HG03097 (cell line): ENCODE data around the gene TRIP4.
"Not testable (repeated sequence)": the region's sequence is repeated elsewhere in the genome, so short reads cannot be mapped to it uniquely, and the experiment has no call there.

Experiments used
- ATAC-seq: cut with Tn5 transposase; IDR thresholded peaks from one replicate; pipeline ENCODE4 v1.9.1; 2021; ENCODE audit not compliant: unreplicated experiment, low FRiP score

TRIP4 gene

DNA sequence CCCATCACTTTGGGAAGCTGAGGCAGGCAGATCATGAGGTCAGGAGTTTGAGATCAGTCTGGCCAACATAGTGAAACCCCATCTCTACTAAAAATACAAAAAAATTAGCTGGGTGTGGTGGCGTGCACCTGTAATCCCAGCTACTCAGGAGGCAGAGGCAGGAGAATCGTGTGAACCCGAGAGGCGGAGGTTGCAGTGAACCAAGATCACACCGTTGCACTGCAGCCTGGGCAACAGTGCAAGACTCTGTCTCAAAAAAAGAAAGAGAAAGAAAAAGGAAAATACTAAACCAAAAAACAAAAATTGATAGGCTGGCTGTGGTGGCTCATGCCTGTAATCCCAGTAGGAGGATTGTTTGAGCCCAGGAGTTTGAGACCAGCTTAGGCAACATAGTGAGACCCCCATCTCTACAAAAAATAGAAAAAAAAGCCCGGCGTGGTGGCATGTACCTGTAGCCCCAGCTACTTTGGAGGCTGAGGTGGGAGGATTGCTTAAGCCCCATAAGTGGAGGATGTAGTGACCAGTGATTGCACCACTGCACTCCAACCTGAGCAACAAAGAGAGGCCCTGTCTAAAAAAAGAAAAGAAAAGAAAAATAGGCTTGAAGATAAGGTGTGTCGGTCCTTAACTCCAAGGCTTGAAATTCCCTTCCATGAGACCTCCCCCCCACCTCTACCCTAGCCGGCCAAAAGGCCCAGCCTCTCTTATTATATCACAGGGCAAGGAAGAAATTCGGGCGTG lies 7.3 kb upstream of the TRIP4 start:
- ATAC-seq: peak; percentile 5

DNA sequence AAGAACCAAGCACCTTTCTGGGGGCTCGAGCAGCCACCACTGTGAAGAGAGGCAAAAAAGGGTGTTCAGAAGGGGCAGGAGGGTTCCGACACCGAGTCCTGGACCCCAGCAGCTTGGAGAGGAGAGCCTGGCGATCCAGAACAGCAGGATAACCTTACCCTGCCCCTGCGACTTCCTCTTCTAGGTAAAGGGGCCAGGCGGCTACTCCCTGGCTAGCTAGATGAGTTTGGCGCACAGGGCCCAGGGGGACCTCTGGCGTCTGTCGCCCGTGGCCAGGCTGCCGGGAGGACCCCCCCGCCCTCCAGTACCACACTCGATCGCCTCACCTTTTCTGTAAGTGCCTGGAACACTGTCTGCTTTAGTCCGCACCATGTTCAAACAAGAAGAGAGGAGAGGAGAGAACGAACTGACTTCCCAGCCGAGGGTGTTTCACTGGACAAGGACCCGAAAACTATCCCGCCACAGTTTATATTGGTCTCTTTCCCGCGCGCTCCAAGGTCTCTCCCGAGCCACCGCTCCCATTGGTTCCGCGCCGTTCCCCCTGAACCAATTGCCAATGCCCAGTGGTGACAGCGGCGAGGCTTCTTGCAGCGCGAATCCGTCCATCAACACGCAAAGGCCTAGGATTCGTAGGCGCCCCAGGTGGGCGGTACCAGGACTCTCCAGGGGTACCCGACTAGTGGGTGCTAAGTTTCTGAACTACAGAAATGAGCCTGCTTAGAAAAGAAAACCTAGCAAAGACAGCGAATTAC lies 6.5 kb upstream of the TRIP4 start, which contains the start of gene PCLAF:
Gene PCLAF (minus strand): TSS at position 442 of the 752 bp plus-strand sequence. CDS start 70 bp downstream, at position 372.
- ATAC-seq: peak; percentile 88

DNA sequence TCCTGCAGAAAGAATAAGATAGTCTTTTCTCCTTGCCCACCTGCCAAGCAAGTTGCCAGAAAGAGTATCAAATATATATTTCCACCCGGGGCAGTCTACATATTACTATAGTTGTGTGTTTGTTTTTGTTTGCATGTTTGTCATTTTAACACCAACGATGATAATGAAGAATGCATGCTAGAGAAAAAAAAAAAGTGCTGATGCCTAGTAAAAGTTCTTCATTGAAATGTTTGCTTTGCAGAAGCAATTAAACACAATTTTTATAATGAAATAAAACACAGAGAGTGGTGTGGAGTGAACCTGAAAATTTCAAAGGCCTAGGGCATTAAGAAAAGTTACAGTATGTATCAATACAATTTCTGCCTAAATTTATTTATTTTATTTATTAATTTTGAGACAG lies 3.9 kb upstream of the TRIP4 start:
- no peak for ATAC-seq

DNA sequence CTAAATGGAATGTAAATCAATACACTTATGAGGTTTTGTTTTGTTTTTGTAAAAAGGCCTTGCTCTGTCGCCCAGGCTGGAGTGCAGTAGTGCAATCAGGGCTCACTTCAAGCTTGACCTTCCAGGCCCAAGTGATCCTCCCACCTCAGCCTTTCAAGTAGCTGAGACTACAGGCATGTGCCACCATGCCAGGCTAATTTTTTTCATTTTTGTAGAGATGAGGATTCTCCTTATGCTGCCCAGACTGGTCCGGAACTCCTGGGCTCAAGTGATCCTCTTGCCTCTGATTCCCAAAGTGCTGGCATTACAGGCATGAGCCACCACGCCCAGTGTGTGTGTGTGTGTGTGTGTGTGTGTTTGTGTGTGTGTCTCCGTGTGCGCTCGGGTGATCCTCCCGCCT lies 1.3 kb upstream of the TRIP4 start:
- ATAC-seq: no peak

DNA sequence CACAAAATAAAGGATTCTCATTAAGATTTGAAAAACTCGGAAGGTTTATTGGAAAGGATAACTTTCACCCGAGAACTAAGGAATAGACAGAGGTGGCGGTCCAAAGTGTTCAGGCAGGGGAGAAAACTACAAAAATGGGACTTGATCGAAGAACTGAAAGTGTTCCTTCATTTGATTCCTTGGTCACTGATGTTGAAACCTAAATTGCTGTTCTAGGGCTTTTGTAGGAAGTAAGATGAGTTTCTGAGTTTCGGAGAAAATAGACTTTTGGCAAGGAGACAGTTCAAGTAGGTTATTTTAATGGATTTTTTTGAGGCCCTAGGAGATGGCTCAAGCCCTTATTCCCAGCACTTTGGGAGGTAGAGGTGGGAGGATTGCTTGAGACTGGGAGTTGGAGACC lies 1.4 kb downstream of the TRIP4 start:
- ATAC-seq: no peak

DNA sequence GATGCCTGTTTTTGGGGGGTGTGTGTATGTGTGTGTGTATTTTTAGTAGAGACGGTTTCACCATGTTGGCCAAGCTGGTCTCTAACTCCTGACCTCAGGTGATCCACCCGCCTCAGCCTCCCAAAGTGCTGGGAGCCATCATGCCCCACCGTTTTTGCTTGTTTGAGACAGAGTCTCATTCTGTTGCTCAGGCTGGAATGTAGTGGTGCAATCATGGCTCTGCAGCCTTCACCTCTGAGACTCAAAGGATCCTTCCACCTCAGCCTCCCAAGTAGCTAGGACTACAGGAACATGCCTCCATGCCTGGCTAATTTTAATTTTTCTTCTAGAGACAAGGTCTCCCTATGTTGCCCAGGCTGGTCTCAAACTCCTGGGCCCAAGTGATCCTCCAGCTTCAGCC lies 4.8 kb downstream of the TRIP4 start:
- not testable (repeated sequence) for ATAC-seq

DNA sequence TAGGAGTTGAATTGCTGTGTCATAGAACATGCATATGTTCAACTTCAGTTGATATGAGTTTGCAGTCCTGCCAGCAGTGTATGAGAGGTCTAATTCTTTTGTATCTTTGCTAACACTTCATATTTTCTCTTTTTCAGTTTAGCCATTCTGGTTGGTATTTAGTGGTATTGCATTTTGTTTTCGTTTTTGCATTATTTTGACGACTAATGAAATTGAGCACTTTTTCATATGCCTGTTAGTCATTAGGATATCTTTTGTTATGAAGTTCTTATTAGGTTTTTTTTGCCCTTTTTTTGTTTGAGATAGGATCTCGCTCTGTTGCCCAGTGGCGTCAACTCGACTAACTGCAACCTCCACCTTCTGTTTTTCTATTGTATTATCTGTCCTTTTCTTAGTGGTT lies 9.2 kb downstream of the TRIP4 start:
- ATAC-seq: no peak

DNA sequence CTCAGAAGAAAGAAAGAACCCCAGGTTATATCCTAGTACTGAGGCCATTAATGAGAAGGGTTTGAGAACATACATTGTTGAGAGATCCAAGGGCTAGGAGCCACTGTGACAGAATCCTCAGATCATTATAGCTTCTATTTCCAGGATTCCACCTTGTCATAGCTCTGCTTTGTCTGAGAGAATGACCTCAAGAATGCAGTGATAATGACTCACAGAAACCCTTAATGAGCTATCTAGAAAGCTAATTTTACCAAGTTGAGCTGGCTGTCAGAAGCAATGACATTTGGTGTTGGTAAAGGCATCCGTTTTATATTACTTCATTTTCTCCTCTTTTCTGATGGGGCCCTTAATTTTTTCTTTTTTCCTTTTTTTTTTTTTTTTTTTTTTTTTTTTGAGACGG lies 10.9 kb downstream of the TRIP4 start:
- ATAC-seq: no peak

DNA sequence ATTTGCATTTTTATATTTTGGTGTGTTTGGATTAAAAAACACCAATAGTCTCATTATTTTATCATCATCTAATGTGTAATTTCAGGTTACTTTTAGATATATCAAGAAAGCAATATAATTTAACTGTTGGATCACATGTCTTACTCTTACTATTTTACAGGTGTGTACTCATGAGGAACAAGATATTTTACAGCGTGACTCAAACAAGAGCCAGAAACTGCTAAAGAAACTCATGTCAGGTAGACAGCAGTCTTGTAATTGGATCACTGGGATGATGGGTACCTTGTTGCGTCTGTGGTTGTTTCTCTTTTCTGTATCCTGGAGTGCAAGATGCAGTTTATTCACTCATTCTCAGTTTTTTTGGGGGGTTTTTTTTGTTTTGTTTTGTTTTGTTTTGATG lies 12.9 kb downstream of the TRIP4 start:
- no peak for ATAC-seq

DNA sequence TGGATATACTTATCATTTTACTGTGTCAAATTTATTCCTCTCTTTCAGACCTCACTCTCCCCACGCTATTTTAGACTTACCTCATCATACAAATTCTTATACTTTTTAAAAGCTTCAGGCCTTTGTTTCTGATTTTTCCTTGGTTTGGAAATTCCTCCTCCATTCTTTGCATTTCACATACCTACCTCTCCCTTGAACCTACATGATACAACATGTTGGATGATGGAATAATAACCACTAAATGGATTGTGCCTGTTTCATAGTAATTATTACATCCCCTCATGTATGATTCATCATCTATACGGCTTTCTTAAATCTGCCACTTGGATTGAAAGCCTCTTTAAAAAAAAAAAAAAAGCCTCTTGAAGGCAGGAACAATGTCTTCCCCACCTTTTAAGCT lies 24.6 kb downstream of the TRIP4 start:
- ATAC-seq: no peak

DNA sequence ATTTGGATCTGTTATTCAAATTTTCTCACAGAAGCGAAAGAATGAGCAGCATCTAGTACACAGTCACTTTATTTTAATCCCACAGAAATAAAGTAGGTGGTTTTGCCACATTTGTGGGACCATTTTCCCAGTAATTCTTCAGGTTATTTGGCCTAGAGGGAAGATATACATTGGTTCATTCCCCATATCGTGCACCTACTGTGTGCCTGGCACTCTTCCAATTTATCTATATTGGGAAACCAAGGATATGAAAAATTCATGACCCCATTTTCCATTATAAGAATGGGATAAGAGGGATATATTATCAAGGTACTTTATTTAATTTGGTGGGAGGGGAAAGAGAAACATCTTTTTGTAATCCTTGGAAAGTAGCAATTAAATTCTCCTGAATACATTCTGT lies 35.1 kb downstream of the TRIP4 start:
- no peak for ATAC-seq

DNA sequence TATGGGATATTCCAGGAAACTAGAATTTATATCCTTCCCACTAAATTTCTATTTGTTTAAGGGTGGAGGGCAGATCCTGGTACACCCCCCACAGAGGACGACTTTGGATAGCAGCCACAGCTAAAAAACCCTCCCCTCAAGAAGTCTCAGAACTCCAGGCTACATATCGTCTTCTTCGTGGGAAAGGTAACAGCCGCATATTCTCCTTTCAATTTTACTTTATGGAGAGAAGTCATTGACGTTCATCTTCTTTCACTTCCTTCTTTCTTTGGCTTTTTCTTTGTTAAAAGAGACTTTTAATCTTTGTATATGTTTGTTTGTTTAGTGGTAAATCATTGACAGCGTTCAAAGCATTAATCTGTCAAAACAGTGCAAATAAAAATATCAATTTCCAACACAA lies 36.3 kb downstream of the TRIP4 start:
- no peak for ATAC-seq

DNA sequence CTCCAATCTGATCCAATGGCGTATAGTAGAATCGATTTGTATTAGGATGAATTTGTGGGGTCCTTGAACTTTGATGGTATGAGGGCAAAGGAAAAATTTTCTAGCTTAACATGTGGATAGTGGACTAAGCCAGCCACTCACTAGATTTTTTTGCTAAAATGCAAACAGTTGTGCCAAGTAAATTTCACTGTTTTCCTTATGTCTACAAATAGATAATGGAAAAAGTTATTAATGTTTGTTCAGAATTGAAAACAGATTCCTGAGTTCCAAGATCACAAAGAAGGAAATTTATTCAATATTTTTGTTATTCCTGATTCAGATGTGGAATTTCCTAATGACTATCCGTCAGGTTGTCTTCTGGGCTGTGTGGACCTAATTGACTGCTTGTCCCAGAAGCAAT lies 37.6 kb downstream of the TRIP4 start:
- ATAC-seq: no peak

DNA sequence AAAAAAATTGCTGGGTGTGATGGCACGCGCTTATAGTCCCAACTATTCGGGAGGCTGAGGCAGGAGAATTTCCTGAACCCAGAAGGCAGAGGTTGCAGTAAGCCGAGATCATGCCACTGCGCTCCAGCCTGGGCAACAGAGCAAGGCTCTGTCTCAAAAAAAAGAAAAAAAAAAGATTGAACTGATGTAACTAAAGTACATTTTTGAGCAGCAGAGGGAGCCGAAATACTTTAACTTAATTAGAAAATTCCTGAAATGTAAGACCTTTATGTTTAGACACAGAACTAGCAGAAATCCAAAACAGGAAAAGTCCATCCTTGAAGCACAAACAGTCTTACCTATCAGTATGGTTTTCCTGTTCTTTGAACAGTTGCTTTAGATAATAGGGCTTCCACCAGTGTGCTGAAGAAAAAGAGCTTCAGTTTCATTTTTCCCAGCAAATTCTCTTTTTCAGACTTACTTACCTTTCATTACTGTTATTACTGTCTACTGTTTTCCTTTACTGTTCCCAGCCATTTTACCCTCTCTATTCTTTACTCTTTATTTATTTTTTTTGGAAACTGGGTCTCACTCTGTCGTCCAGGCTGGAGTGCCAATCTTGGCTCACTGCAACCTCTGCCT lies 39.3 kb downstream of the TRIP4 start:
- no peak for ATAC-seq

DNA sequence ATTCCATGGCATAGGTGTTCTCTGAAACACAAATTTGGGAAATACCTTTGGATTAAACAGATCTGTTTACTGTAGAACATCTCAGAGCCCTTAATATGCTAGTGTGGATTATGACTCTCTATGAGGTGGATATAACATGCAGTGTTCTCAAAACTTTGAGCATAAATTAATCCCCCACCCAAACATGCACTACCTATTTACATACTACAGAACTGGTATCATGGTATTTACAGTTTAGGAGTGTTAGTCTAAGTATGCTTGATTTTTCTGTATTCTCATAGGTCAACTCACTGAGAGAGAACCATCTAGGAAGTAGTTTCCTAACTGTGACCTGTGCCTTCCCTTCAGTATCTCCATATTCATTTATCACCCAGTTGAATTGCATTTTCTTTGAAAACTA lies 41.8 kb downstream of the TRIP4 start:
- no peak for ATAC-seq

DNA sequence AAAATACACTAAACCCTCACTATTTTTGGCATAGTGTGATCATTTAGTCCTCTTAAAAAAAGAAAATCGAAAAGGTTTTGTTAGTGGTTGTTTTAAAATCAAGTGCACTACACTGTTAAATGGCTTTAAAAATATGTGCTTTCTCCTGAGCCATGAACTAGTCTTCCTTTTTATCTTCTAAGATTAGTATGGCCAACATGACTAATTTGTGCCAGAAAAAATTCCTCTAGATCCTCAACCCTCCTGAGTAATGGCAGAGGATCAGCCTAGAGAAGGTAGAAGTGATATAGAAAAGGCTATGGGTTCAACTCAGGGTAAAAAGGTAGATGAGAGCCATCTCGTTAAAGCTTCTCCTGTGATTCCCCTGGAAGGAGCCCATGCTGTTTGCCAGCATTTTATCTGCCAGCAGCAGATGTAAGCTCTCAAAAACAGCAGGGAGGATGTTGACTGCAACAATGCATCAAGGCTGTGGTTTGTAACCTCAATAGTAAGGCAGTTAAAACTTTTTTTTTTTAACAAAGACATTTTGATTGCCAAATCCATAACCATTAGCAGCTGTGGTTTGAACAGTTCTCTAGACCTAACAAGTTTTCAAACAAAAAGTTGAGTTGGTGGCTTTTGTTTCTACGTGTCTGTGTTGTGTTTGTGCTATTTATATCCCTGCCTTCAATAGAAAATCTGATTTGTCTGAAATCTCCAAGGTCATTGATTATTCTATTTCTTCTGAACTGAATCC lies 42.5 kb downstream of the TRIP4 start:
- ATAC-seq: no peak

DNA sequence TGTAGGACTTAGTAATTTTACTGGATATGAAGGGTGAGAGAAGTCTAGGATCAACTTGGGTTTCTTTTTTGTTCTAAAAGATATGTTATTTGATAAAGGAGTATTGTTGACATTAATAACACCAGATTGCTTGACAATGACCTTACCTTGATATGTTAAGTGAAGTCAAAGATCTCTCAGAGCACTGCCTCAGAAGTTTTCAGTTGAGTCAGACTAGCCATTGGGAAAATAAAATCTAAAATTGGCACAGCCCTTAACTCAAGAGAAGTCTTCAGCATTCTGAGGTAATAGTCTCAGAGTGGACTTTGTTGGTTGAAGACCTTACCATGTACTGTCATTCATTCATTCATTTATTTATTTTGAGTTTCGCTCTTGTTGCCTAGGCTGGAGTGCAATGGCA lies 50.3 kb downstream of the TRIP4 start:
- ATAC-seq: no peak

DNA sequence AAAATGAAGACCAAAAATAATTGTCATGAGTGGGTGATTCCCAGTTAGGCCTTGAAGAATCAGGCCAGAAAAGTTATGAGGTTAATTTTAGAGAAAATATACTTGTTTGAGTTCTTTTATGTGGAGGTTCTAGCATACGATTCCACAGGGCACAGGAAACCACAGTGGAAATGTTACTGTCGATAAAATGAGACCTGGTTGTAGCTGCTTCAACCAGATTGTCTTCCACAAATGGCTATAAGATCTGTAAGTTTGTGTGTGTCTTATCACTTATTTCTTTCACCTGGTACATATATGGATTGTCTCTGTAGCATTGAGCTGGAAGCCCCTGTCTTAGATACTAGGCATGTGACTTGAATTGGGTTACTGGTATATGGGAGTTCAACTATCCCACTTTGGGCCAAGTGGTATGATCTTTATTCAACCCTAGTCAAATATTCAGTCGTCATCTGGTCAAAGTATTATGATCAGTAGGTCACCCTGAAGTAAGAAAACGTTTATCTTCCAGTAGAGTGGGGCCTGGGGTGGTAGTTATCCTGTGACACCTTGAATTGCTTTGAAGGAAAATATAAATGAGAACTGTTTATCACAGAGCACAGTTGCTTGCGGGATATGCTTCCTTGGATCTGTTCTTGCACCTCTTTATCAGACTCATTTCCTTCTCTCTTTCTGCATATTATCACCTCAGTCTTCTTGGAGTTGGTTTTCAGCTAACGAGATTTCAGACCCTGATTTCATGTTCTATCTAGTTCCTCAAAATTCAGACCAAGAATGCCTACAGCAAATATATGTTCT lies 51.2 kb downstream of the TRIP4 start:
- ATAC-seq: no peak

DNA sequence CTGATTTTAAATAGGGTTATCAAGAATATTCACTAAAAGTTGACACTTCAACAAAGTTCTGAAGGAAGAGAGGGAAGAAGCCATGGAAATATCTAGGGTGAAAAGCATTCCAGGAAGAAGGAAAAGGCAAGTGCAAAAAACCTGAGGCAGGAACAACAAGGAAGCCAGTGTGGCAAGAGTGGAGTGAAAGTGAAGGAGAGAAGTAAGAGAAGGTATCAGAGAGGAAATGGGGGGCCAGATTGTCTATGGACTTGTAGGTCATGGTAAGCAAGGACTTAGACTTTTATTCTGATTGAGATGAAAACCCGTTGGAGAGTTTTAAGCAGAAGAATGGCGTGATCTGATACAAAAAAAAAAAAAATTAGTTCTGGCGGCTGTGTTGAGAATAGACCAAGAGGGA lies 54.2 kb downstream of the TRIP4 start:
- no peak for ATAC-seq

DNA sequence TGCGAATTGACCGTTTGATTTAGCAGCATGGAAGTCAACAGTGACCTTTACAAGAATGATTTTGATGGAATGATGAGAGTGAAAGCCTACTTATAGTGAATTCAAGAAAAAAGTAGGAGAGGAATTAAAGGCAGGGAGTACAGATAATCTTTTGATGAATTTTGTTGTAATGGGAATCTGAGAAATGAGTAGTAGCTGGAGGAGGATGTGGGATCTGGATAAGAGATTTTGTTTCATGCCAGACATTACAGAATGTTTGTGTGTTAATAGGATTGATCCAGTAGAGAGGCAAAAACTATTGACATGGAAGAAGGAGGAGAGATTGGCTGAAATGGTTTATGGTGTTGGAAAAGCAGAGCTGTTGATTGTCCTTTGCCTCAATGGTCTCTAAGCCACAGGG lies 55.4 kb downstream of the TRIP4 start:
- no peak for ATAC-seq
